Tibial nerve (tissue), 3 donors: ENCODE measurements around the gene RALY.

Experiments
- POLR2A ChIP-seq, 2 donors: fragments of 450-650 bp; IDR thresholded peaks; one replicate each; pipeline ENCODE4 v1.6.1; 2017; ENCODE audit warnings: antibody characterized with exemption in 2 of 2, mild to moderate bottlenecking in 2 of 2, moderate library complexity in 2 of 2
- TF ChIP-seq, protein P1 (sequence below), 5 experiments: fragments of 200-600 bp in 3 of 5; fragments of 450-650 bp in 2 of 5; sonication (generic) in 3 of 5; IDR thresholded peaks; one replicate each; pipeline ENCODE4 v1.5.1; 2016 to 2019; ENCODE audit warnings: antibody characterized with exemption in 5 of 5, mild to moderate bottlenecking in 3 of 5, moderate library complexity in 2 of 5

GRCh38 chr20:33983371-33983770 is 10.3 kb upstream of the RALY start:
- TF ChIP-seq, protein P1, sequence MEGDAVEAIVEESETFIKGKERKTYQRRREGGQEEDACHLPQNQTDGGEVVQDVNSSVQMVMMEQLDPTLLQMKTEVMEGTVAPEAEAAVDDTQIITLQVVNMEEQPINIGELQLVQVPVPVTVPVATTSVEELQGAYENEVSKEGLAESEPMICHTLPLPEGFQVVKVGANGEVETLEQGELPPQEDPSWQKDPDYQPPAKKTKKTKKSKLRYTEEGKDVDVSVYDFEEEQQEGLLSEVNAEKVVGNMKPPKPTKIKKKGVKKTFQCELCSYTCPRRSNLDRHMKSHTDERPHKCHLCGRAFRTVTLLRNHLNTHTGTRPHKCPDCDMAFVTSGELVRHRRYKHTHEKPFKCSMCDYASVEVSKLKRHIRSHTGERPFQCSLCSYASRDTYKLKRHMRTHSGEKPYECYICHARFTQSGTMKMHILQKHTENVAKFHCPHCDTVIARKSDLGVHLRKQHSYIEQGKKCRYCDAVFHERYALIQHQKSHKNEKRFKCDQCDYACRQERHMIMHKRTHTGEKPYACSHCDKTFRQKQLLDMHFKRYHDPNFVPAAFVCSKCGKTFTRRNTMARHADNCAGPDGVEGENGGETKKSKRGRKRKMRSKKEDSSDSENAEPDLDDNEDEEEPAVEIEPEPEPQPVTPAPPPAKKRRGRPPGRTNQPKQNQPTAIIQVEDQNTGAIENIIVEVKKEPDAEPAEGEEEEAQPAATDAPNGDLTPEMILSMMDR (IDR thresholded peaks at IDR 0.05): no peak
- TF ChIP-seq POLR2A (IDR thresholded peaks at IDR 0.05): no peak
